GM12801 (cell line): ENCODE measurements around the gene UBXN11.

Experiments used
- TF ChIP-seq, protein P1 (sequence below): IDR thresholded peaks from one replicate; pipeline ENCODE4 v1.5.1; 2011; ENCODE audit warnings: control low read depth; ENCODE audit not compliant: insufficient read length; ENCODE audit errors: extremely low read depth

UBXN11 gene

DNA sequence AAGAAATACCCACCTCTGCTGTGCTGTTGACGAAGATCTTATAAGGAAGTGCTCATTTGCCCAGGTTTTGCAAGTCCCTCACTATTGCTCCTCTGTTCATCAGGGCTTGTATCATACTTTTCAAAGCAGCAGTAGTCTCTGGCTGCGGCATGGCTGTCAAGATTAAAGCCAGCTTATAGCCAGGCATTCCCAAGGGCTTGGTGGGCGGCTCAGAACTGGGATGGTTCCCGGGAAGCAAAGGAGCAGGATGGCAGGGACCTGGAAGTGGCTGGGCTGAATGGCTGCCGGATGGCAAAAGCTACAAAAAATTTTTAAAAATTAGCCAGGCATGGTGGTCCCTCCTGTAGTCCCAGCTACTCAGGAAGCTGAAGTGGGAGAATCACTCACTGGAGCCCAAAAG, 43.2 kb downstream of the UBXN11 start:
- TF ChIP-seq, protein P1, sequence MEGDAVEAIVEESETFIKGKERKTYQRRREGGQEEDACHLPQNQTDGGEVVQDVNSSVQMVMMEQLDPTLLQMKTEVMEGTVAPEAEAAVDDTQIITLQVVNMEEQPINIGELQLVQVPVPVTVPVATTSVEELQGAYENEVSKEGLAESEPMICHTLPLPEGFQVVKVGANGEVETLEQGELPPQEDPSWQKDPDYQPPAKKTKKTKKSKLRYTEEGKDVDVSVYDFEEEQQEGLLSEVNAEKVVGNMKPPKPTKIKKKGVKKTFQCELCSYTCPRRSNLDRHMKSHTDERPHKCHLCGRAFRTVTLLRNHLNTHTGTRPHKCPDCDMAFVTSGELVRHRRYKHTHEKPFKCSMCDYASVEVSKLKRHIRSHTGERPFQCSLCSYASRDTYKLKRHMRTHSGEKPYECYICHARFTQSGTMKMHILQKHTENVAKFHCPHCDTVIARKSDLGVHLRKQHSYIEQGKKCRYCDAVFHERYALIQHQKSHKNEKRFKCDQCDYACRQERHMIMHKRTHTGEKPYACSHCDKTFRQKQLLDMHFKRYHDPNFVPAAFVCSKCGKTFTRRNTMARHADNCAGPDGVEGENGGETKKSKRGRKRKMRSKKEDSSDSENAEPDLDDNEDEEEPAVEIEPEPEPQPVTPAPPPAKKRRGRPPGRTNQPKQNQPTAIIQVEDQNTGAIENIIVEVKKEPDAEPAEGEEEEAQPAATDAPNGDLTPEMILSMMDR: no peak

- TF ChIP-seq, protein P1: no peak
Observed at GRCh38 chr1:26259578-26259977, 46.9 kb downstream of the UBXN11 start.

DNA sequence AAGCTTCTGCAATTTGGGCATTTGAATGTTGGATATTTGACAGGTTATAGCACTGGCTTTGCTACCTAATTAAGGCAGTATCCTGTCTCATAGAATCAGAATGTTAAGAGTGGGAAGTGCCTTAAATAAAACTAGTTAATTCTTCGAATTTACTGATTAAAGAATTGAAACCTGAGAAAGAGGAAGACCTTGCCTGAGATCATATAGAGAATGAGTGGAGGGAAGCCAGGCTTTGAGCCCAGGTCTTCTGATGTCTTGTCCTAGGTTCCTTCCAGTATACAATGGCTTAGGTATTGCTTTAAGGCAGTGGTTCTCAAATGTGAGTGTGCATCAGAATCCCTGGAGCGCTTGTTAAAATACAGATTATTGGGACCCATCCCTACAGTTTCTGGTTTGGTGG, 47.4 kb downstream of the UBXN11 start:
- TF ChIP-seq, protein P1: no peak

DNA sequence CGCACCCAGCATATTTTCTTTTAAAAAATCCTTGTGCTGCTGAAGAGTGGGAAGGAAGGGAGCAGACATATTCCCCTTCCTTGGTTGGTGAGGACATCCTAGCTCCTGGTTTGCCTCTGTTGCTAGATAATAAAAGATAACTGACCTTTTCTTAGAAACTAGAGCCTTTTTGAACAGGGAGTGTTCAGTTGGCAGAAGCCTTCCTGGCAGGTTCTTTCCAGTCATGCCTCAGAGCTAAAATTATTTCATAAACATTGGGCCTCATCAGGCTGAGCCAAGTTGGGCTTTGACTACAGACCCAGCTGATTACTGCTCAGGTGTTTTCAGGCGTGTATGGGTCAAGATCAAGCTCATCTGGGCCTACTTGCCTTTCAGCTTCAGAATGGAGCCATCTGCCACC, 49.2 kb downstream of the UBXN11 start:
- TF ChIP-seq, protein P1: no peak

DNA sequence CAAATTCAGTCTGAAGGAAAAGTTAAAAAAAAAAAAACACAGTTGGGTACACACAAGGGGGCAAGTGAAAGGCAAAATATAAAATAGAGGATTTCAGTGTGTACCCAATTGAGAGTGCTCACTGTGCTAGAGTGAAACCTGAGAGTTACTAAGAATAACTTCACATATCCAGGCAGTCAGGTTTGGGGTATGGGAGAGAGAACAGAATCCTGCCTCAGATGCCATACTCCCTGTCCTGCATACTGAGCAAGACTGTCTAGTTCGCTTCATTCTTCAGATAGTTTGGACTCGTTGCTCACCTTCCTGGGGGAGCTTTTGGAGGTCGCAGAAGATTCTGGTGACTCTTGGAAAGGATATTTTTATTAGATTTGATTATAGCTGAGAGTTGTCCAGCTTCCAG, 52.0 kb downstream of the UBXN11 start:
- TF ChIP-seq, protein P1: no peak

GRCh38 chr1:26252718-26253117, 53.7 kb downstream of the UBXN11 start:
- TF ChIP-seq, protein P1: no peak

DNA sequence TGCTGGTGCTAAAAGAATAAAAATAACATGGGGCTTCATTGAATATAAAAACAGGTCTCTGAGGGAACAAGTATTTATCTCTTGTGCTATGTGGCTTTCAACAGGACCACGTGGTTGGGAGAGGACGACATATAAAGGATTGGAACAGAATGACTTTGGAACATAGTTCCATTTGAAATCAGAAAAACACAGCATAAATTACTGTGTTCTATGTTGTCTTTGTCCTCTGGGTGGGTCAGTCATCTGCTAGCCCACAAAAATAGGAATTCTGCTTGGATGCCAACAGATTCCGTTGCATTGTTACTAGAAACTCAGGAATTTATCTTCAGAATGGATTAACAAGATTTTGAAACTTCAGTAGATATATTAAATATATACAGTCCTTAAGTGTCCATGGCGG, 66.5 kb downstream of the UBXN11 start:
- TF ChIP-seq, protein P1: no peak
